PC-9 (cell line): Measurements from ENCODE around the gene CCDC91.

Source experiments
- EZH2 ChIP-seq: fragments of 200-600 bp; sonication (generic); IDR thresholded peaks from 2 replicates; pipeline ENCODE4 v1.8.0; 2017; ENCODE audit warnings: antibody characterized with exemption, low read depth
- TF ChIP-seq, protein P1 (sequence below): fragments of 200-600 bp; sonication (generic); conservative IDR thresholded peaks from 2 replicates; pipeline ENCODE4 v1.6.1; 2017; ENCODE audit warnings: mixed run types, antibody characterized with exemption, mild to moderate bottlenecking, moderate library complexity

DNA sequence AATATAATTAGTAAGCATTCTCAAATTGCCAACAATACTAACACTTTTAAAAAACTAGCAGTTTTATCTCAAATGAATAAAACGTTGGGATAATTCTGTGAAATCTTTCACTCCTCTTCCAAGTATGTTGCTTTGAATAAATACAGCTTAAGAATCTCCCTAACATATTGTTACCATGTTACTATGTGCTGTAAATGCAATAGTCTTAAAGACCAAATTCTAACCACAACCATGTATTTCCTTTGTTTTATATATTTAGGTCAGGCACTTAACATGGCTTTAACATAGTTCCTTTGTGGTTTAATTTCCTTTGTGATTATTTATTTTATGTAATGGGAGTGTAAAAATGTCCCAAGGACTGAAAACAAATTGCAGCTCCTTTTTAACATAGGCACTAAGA, 33.9 kb upstream of the CCDC91 start:
- TF ChIP-seq, protein P1, sequence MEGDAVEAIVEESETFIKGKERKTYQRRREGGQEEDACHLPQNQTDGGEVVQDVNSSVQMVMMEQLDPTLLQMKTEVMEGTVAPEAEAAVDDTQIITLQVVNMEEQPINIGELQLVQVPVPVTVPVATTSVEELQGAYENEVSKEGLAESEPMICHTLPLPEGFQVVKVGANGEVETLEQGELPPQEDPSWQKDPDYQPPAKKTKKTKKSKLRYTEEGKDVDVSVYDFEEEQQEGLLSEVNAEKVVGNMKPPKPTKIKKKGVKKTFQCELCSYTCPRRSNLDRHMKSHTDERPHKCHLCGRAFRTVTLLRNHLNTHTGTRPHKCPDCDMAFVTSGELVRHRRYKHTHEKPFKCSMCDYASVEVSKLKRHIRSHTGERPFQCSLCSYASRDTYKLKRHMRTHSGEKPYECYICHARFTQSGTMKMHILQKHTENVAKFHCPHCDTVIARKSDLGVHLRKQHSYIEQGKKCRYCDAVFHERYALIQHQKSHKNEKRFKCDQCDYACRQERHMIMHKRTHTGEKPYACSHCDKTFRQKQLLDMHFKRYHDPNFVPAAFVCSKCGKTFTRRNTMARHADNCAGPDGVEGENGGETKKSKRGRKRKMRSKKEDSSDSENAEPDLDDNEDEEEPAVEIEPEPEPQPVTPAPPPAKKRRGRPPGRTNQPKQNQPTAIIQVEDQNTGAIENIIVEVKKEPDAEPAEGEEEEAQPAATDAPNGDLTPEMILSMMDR = no peak
- TF ChIP-seq EZH2 = no peak
